Psoas muscle (tissue), 8 donors: ENCODE data around the gene GRIN2C. TPM values are rescaled to one million over a fixed set of nuclear protein-coding genes. Genes with fewer than 3 reads are reported as not detected.

Experiments used
- ATAC-seq, 4 donors: fragments of 200-7000 bp; cut with Tn5 transposase; one replicate each; pipeline ENCODE4 v1.9.1; 2020; ENCODE audit warnings: moderate library complexity in 3 of 4, mild to moderate bottlenecking in 2 of 4
- DNase-seq, 2 donors: peaks; one replicate each; pipeline ENCODE4 v3.0.0-alpha.2; 2020
- H3K27ac ChIP-seq: fragments of 200-600 bp; one replicate; pipeline ENCODE4 v1.8.0; 2022
- H3K27me3 ChIP-seq, 3 donors: fragments of 200-600 bp in 1 of 3; one replicate each; pipeline versions ENCODE4 v1.6.1 to v1.8.0; 2013 to 2022; ENCODE audit warnings: low read length in 2 of 3, mild to moderate bottlenecking in 2 of 3, moderate library complexity in 1 of 3; ENCODE audit not compliant: insufficient read depth in 3 of 3
- H3K36me3 ChIP-seq, 2 donors: fragments of 200-600 bp in 1 of 2; one replicate each; pipeline versions ENCODE4 v1.6.1 to v1.8.0; 2013 to 2022; ENCODE audit warnings: low read depth in 1 of 2, mild to moderate bottlenecking in 1 of 2, moderate library complexity in 1 of 2; ENCODE audit not compliant: insufficient read depth in 1 of 2
- H3K4me1 ChIP-seq: fragments of 200-600 bp; one replicate; pipeline ENCODE4 v1.8.0; 2022
- H3K4me3 ChIP-seq: fragments of 200-600 bp; one replicate; pipeline ENCODE4 v1.8.0; 2022; ENCODE audit warnings: mild to moderate bottlenecking
- H3K9me3 ChIP-seq: fragments of 200-600 bp; one replicate; pipeline ENCODE4 v1.8.0; 2022
- CTCF ChIP-seq: fragments of 200-600 bp; IDR thresholded peaks from one replicate; pipeline ENCODE4 v1.8.0; 2022; ENCODE audit warnings: antibody characterized with exemption
- WGBS, 3 donors: extraction: QIAGEN DNeasy Blood & Tissue Kit; methylation state at CpG; one replicate each; pipeline versions ENCODE4 v1.1.6 to v1.1.7; 2013; 5-methylcytosine and 5-hydroxymethylcytosine counted together
- intact Hi-C, 2 donors: fragments of 100-400 bp; cut with DNase I; formaldehyde crosslinking; loops; one replicate each; pipeline versions ENCODE4 v1.11.0 to v1.14.2; 2022
- polyA plus RNA-seq, 3 donors: library from polyadenylated mRNA; stranded (reverse); fragments of 200-250 nt; gene quantifications; one replicate each; pipeline ENCODE4 v1.2.3, GENCODE V29; 2013
- total RNA-seq, 4 donors: library from RNA; stranded (reverse); fragmentation: NEBNext Ultra II Directional in 2 of 4; extraction: Animal tissue kit (Norgen Biotek cat#: 25700) in 2 of 4; gene quantifications; one replicate each; pipeline versions ENCODE4 v1.2.1 to v1.2.4, GENCODE V29; 2021 to 2023
- donor health status: healthy with polysubstance abuse.
- donor health status: DM: no; HTN: no; CAD: no; lungs with moderate emphysema.
- donor health status: Bipolar disorder and iron deficiency.
- donor health status: healthy.
- donor health status: DM: yes; HTN: yes; CAD: no.
- donor health status: DM: no; HTN: no; CAD: no.
- donor health status: DM: no; HTN: no; CAD: no.
- donor health status: DM: yes; HTN: yes; CAD: no.

Gene GRIN2C
- total and polyA plus RNA-seq, 7 donors, result 0.06 to 0.74 (median 0.32) TPM

DNA sequence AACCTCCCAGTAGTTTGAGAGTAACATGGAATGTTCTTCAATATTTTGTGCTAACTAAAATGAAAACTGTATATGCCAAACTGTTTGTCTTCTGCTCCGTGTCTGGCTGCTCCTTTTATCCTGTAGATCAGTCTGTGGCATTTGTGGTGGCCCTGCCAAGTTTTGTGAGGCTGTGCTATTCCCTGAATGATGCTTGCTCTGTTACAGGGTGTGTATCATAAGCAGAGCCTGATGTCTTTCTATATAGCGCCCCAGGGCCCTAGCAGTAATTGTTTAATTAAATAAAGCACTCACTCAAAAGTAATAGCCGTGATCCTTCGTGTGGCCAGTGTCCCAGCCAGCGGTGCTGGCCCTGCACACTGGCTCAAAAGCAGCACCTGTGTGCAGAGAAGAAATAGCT, 55.7 kb downstream of the GRIN2C start:
- Histone ChIP-seq H3K4me3 (no peak overlapping the region), H3K36me3 (peaks cover 0 to 28% of the 10 kb centered on the region in 2 donors), H3K27ac (no peak overlapping the region), H3K4me1 (no peaks in the 10 kb centered on the region), H3K27me3 (no peaks in the 10 kb centered on the region), H3K9me3 (no peaks in the 10 kb centered on the region)
- no peak for TF ChIP-seq CTCF
- DNase-seq (no peak), ATAC-seq (no peak)
- whole genome bisulfite sequencing, 3 donors, result 81 to 84% (median 84%) methylated on average over 5 of the region's 5 CpGs
- intact Hi-C loops, result loop anchor here in 1 of 2 donors (5.0 kb wide), 1 partner anchor 43 kb away; no protein-coding TSS in a partner anchor

- DNase-seq (no peak), ATAC-seq (no peak)
- no peaks in the 10 kb centered on the region for H3K9me3 ChIP-seq
- H3K4me1 ChIP-seq, result no peaks in the 10 kb centered on the region
- no peak overlapping the region for H3K27ac ChIP-seq
- WGBS, 3 donors, result 88 to 93% (median 90%) methylated on average over 12 of the region's 12 CpGs
- no peak overlapping the region for H3K4me3 ChIP-seq
- intact Hi-C loops, result loop anchor here in 1 of 2 donors (5.0 kb wide), 1 partner anchor 44 kb away; no protein-coding TSS in a partner anchor
- H3K27me3 ChIP-seq, result no peaks in the 10 kb centered on the region
- TF ChIP-seq CTCF, result no peak
- peaks cover 0 to 33% of the 10 kb centered on the region in 2 donors for H3K36me3 ChIP-seq
Measured at GRCh38 chr17:74803388-74803930, 56.2 kb downstream of the GRIN2C start.

DNA sequence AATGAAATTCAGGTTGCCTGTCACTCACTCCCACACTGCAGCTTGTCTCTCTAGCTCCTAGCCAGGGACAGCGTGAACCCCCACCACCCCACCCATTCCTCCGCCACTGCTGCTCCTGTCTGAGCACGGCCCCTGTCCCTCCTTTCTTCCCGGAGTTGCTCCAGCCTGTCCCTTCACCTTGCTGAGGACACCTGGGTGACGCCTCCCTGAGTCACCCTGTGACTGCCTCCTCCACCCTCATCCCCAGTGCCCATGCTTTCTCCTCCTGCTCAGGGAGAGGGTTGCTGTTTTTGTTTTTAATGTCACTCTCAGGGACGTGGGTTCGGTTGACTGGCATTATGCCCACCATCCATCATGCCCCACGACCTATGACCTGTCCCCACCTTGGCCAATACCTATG, 57.8 kb downstream of the GRIN2C start:
- ATAC-seq, result no peak
- H3K4me3 ChIP-seq, result no peak overlapping the region
- TF ChIP-seq CTCF, result no peak
- H3K4me1 ChIP-seq, result no peaks in the 10 kb centered on the region
- WGBS, 3 donors, result 86 to 91% (median 87%) methylated on average over 8 of the region's 8 CpGs
- H3K27ac ChIP-seq, result no peak overlapping the region
- intact Hi-C loops, result loop anchor here in 1 of 2 donors (5.0 kb wide), 1 partner anchor 45 kb away; no protein-coding TSS in a partner anchor
- H3K36me3 ChIP-seq, result peaks cover 0 to 47% of the 10 kb centered on the region in 2 donors
- no peak for DNase-seq
- no peaks in the 10 kb centered on the region for H3K9me3 ChIP-seq
- H3K27me3 ChIP-seq, result no peaks in the 10 kb centered on the region

DNA sequence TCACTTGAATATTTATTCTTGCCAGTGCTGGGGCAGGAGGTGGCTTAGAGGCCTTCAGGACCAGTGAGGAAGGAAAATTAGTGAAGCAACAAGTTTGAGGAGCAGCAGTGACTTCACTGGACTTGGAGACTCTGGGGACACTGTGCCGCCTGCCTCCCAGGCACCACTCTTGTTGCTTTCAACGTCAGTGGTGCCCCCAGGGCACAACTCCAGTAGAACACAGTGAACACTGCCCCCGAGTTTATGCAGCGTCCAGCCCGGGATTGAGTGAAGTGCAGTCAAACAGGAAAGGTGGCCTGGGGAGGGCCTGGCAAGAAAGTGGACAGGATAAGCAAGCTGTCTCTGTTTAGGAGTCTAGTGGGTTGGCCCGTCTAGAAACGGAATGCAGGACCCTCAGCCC, 59.2 kb downstream of the GRIN2C start:
- DNase-seq (no peak), ATAC-seq (no peak)
- Histone ChIP-seq H3K27ac (no peak overlapping the region), H3K4me1 (no peaks in the 10 kb centered on the region), H3K9me3 (no peaks in the 10 kb centered on the region), H3K27me3 (no peaks in the 10 kb centered on the region), H3K4me3 (no peak overlapping the region), H3K36me3 (peaks cover 0 to 59% of the 10 kb centered on the region in 2 donors)
- WGBS, 3 donors, result 87 to 89% (median 89%) methylated on average over 7 of the region's 7 CpGs
- no peak for TF ChIP-seq CTCF
- intact Hi-C loops, result loop anchor here in 1 of 2 donors (5.0 kb wide), 1 partner anchor 47 kb away; no protein-coding TSS in a partner anchor

- ATAC-seq (no peak), DNase-seq (no peak)
- H3K9me3 ChIP-seq, result no peaks in the 10 kb centered on the region
- H3K27me3 ChIP-seq, result no peaks in the 10 kb centered on the region
- no peak for TF ChIP-seq CTCF
- no peak overlapping the region for H3K4me3 ChIP-seq
- no peak overlapping the region for H3K27ac ChIP-seq
- intact Hi-C loops, result loop anchor here in 1 of 2 donors (10.0 kb wide), 1 partner anchor 156 kb away; no protein-coding TSS in a partner anchor
- 92 to 96% (median 95%) methylated on average over 14 of the region's 14 CpGs for WGBS, 3 donors
- peaks cover 0 to 72% of the 10 kb centered on the region in 2 donors for H3K36me3 ChIP-seq
- H3K4me1 ChIP-seq, result no peaks in the 10 kb centered on the region
Measured at GRCh38 chr17:74799097-74799496, 60.6 kb downstream of the GRIN2C start.
